GM19351 (cell line): ENCODE measurements around the gene NUMB.

Source experiments
- ATAC-seq: cut with Tn5 transposase; IDR thresholded peaks from one replicate; pipeline ENCODE4 v1.9.1; 2021; ENCODE audit warnings: mild to moderate bottlenecking, moderate library complexity; ENCODE audit not compliant: unreplicated experiment

The NUMB gene

GRCh38 chr14:73235531-73236155, 222.7 kb downstream of the NUMB start:
- ATAC-seq = no peak

- no peak for ATAC-seq
Measured at GRCh38 chr14:73234586-73235394, 223.6 kb downstream of the NUMB start.

GRCh38 chr14:73234029-73234428, 224.3 kb downstream of the NUMB start:
- ATAC-seq = no peak

GRCh38 chr14:73233564-73233963, 224.8 kb downstream of the NUMB start:
- ATAC-seq = no peak

- ATAC-seq = no peak
Measured at GRCh38 chr14:73232984-73233383, 225.4 kb downstream of the NUMB start.

- ATAC-seq = no peak
Measured at GRCh38 chr14:73231981-73232851, 226.1 kb downstream of the NUMB start.

- ATAC-seq = no peak
Measured at GRCh38 chr14:73230051-73230450, 228.3 kb downstream of the NUMB start.

- ATAC-seq = no peak
Measured at GRCh38 chr14:73227812-73228781, 230.2 kb downstream of the NUMB start.

- no peak for ATAC-seq
Measured at GRCh38 chr14:73225496-73225895, 232.8 kb downstream of the NUMB start.
